ENCODE data around the gene PKHD1. TPM values are rescaled to one million over a fixed set of nuclear protein-coding genes. Genes with fewer than 3 reads are reported as not detected.

Gene PKHD1
- total and polyA plus RNA-seq, 11 donors, result 0.02 to 0.04 TPM; not detected in 9

- no peak overlapping the region for H3K27ac ChIP-seq
- peaks cover 0 to 18% (median 0%) of the 10 kb centered on the region in 9 donors for H3K27me3 ChIP-seq
- no peaks in the 10 kb centered on the region for H3K4me1 ChIP-seq
- H3K36me3 ChIP-seq, result no peaks in the 10 kb centered on the region
- WGBS, 4 donors, result 19 to 43% (median 22%) methylated on average over 2 of the region's 2 CpGs
- ATAC-seq (no peak), DNase-seq (no peak)
- no peaks in the 10 kb centered on the region for H3K9me3 ChIP-seq
- TF ChIP-seq CTCF (IDR thresholded peaks at IDR 0.05) (no peak), POLR2A (IDR thresholded peaks at IDR 0.05) (no peak)
- no peak overlapping the region for H3K4me3 ChIP-seq
- intact Hi-C loops (cut with DNase I), result no loop called here
Measured at GRCh38 chr6:51866867-51867266, 220.5 kb downstream of the PKHD1 start.

GRCh38 chr6:51865996-51866395 lies 221.4 kb downstream of the PKHD1 start:
- Histone ChIP-seq H3K4me1 (no peaks in the 10 kb centered on the region), H3K36me3 (no peaks in the 10 kb centered on the region), H3K27me3 (peaks cover 0 to 18% (median 0%) of the 10 kb centered on the region in 9 donors), H3K9me3 (no peaks in the 10 kb centered on the region), H3K4me3 (no peak overlapping the region), H3K27ac (no peak overlapping the region)
- no peak for ATAC-seq
- no peak for DNase-seq
- intact Hi-C loops (cut with DNase I), result no loop called here
- TF ChIP-seq CTCF (IDR thresholded peaks at IDR 0.05) (no peak), POLR2A (IDR thresholded peaks at IDR 0.05) (no peak)
- WGBS, 4 donors, result 60 to 86% (median 70%) methylated on average over 1 of the region's 1 CpG

GRCh38 chr6:51865176-51865575 lies 222.2 kb downstream of the PKHD1 start:
- no peaks in the 10 kb centered on the region for H3K4me1 ChIP-seq
- 69 to 81% (median 72%) methylated on average over 2 of the region's 2 CpGs for WGBS, 4 donors
- H3K27ac ChIP-seq, result no peak overlapping the region
- H3K4me3 ChIP-seq, result no peak overlapping the region
- DNase-seq (no peak), ATAC-seq (no peak)
- intact Hi-C loops (cut with DNase I), result no loop called here
- TF ChIP-seq CTCF (IDR thresholded peaks at IDR 0.05), result no peak
- TF ChIP-seq POLR2A (IDR thresholded peaks at IDR 0.05), result no peak
- no peaks in the 10 kb centered on the region for H3K9me3 ChIP-seq
- H3K36me3 ChIP-seq, result no peaks in the 10 kb centered on the region
- peaks cover 0 to 18% (median 0%) of the 10 kb centered on the region in 9 donors for H3K27me3 ChIP-seq

GRCh38 chr6:51857134-51857533 lies 230.3 kb downstream of the PKHD1 start:
- H3K4me1 ChIP-seq, result no peaks in the 10 kb centered on the region
- no peak overlapping the region for H3K4me3 ChIP-seq
- H3K27ac ChIP-seq, result no peak overlapping the region
- intact Hi-C loops (cut with DNase I), result loop anchor here in 8 of 10 donors (5.0 to 10.0 kb wide), 3 partner anchors 158 to 168 kb away; no protein-coding TSS in a partner anchor
- ATAC-seq, result no peak
- 78 to 86% (median 80%) methylated on average over 2 of the region's 2 CpGs for WGBS, 4 donors
- TF ChIP-seq CTCF (IDR thresholded peaks at IDR 0.05) (no peak), POLR2A (IDR thresholded peaks at IDR 0.05) (no peak)
- H3K9me3 ChIP-seq, result no peaks in the 10 kb centered on the region
- H3K36me3 ChIP-seq, result no peaks in the 10 kb centered on the region
- DNase-seq, result no peak
- peaks cover 0 to 30% (median 0%) of the 10 kb centered on the region in 9 donors for H3K27me3 ChIP-seq

All from heart left ventricle (tissue), 16 donors.